GM13976 (cell line): ENCODE data around the gene STK35.

ENCODE experiments used
- DNase-seq: peaks from one replicate; pipeline ENCODE4 v3.0.0; 2012; ENCODE audit warnings: low spot score
- in situ Hi-C: fragments of 300-500 bp; cut with MboI; formaldehyde crosslinking; loops from one replicate; pipeline ENCODE4 v1.12.0; 2022; ENCODE audit warnings: low sequenced_read_pairs, mixed read lengths, inconsistent platforms; ENCODE audit not compliant: unreplicated experiment
- TF ChIP-seq, protein P1 (sequence below): IDR thresholded peaks from 2 replicates; pipeline ENCODE4 v1.5.1; 2012; ENCODE audit warnings: borderline replicate concordance, mild to moderate bottlenecking; ENCODE audit not compliant: insufficient read depth; ENCODE audit errors: extremely low read depth, missing control alignments, control extremely low read depth

The STK35 gene

GRCh38 chr20:2163312-2163711 is 61.7 kb downstream of the STK35 start:
- in situ Hi-C loops: loop anchor here (25.0 kb wide), 1 partner anchor 401 kb away; no protein-coding TSS in a partner anchor
- DNase-seq: no peak
- TF ChIP-seq, protein P1, sequence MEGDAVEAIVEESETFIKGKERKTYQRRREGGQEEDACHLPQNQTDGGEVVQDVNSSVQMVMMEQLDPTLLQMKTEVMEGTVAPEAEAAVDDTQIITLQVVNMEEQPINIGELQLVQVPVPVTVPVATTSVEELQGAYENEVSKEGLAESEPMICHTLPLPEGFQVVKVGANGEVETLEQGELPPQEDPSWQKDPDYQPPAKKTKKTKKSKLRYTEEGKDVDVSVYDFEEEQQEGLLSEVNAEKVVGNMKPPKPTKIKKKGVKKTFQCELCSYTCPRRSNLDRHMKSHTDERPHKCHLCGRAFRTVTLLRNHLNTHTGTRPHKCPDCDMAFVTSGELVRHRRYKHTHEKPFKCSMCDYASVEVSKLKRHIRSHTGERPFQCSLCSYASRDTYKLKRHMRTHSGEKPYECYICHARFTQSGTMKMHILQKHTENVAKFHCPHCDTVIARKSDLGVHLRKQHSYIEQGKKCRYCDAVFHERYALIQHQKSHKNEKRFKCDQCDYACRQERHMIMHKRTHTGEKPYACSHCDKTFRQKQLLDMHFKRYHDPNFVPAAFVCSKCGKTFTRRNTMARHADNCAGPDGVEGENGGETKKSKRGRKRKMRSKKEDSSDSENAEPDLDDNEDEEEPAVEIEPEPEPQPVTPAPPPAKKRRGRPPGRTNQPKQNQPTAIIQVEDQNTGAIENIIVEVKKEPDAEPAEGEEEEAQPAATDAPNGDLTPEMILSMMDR: no peak

DNA sequence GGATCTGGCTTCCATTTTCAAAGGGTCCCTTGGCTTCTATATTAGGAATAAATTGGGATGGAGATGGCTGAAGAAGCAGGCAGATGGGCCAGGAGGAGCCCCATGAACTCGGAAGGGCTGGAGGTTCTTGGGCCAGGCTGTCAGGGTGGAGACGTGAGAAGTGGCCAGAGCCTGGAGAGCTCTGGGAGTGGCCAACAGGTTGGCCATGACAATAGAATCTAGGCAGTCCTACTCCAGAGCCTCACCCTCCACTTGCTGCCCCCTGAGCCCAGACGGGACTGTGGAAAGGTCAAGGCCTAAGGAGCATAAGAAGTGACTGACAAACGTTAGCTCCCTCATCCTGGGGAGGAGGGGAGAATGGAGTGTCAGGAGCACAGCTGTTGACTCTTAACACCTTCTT is 62.1 kb downstream of the STK35 start:
- TF ChIP-seq, protein P1: no peak
- in situ Hi-C loops: loop anchor here (25.0 kb wide), 1 partner anchor 401 kb away; no protein-coding TSS in a partner anchor

DNA sequence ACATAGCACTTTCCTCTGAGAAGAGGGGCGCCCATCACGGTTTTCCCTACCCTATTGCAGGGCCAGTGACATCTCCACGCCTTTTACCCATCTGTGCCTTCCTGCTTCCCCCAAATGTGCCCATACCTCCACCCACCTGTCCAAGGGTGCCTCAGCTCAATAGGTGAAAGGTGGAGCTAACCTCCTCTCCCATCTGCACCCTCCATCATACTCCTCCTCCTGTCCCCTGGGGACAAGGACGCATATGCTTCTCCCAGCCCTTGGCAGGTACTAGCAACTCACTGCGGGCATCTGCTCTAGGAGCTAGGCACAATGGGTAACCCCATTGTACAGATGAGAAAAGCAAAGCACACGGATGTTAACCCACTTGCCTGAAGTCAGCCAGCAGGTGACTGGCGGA is 62.8 kb downstream of the STK35 start:
- TF ChIP-seq, protein P1: no peak
- DNase-seq: no peak
- in situ Hi-C loops: loop anchor here (25.0 kb wide), 1 partner anchor 402 kb away; no protein-coding TSS in a partner anchor

More for the DNA sequence above, 62.1 kb downstream of the STK35 start:
- DNase-seq: no peak

- TF ChIP-seq, protein P1: no peak
- DNase-seq: no peak
- in situ Hi-C loops: loop anchor here (25.0 kb wide), 1 partner anchor 403 kb away; no protein-coding TSS in a partner anchor
These were observed 63.3 kb downstream of the STK35 start for GRCh38 chr20:2164966-2165365.

- in situ Hi-C loops: loop anchor here (25.0 kb wide), 1 partner anchor 404 kb away; no protein-coding TSS in a partner anchor
- TF ChIP-seq, protein P1: no peak
- DNase-seq: no peak
These were observed 64.2 kb downstream of the STK35 start for GRCh38 chr20:2165871-2166270.

GRCh38 chr20:2167112-2167511 is 65.5 kb downstream of the STK35 start:
- no peak for DNase-seq
- in situ Hi-C loops: loop anchor here (25.0 kb wide), 1 partner anchor 405 kb away; no protein-coding TSS in a partner anchor
- TF ChIP-seq, protein P1: no peak
